PC-9 (cell line): Measurements from ENCODE around the gene ZNF516.

Source experiments
- EZH2 ChIP-seq: fragments of 200-600 bp; sonication (generic); IDR thresholded peaks from 2 replicates; pipeline ENCODE4 v1.8.0; 2017; ENCODE audit warnings: antibody characterized with exemption, low read depth
- TF ChIP-seq, protein P1 (sequence below): fragments of 200-600 bp; sonication (generic); conservative IDR thresholded peaks from 2 replicates; pipeline ENCODE4 v1.6.1; 2017; ENCODE audit warnings: mixed run types, antibody characterized with exemption, mild to moderate bottlenecking, moderate library complexity

DNA sequence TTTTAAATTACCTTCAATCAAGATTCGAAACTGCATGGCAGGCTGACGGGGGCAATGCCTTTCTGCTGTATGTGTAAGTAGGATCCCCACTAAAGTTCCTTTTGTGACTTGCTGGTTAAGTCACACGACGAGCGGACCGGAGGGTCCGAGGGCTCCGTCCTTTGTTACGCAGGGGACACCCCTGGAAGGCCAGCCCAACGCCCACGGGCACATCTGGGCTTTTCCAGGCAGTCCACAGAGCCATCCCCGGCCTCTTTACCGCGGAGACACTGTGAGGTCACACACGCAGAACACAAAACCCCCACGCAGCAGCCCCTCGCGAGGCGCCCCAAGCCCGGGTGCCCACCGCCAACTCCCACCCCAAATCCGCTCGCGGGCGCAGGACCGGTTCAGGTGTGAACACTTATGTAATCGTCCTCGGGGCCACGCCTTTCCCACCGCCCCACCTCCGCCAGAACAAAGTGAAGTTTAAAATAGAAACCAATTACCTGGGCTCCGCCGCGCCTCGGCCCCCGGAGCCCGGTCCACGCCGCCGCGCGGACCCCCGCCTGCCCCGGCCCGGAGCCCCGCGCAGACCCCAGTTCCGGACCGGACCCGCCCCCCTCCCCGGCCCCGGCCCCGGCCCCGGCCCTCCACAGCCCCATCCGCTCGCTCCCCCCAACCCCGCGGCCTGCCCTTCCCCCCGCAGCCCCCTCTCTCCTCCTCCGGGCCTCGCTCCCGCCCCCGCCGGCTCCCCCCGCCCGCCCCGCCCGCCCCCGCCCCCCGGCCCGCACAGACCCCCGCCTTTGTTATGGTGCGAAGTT, 4.2 kb downstream of the ZNF516 start:
- TF ChIP-seq, protein P1, sequence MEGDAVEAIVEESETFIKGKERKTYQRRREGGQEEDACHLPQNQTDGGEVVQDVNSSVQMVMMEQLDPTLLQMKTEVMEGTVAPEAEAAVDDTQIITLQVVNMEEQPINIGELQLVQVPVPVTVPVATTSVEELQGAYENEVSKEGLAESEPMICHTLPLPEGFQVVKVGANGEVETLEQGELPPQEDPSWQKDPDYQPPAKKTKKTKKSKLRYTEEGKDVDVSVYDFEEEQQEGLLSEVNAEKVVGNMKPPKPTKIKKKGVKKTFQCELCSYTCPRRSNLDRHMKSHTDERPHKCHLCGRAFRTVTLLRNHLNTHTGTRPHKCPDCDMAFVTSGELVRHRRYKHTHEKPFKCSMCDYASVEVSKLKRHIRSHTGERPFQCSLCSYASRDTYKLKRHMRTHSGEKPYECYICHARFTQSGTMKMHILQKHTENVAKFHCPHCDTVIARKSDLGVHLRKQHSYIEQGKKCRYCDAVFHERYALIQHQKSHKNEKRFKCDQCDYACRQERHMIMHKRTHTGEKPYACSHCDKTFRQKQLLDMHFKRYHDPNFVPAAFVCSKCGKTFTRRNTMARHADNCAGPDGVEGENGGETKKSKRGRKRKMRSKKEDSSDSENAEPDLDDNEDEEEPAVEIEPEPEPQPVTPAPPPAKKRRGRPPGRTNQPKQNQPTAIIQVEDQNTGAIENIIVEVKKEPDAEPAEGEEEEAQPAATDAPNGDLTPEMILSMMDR: no peak
- no peak for TF ChIP-seq EZH2
